Sigmoid colon (tissue), 7 donors: ENCODE measurements around the gene PTPN21. TPM values are rescaled to one million over a fixed set of nuclear protein-coding genes. Genes with fewer than 3 reads are reported as not detected.

Experiments used
- DNase-seq: peaks from one replicate; pipeline ENCODE4 v3.0.0-alpha.2; 2019
- H3K27ac ChIP-seq, 4 donors: fragments of 200-600 bp; sonication (generic); one replicate each; pipeline ENCODE4 v1.5.1; 2016 to 2019; ENCODE audit warnings: mild to moderate bottlenecking in 1 of 4
- H3K27me3 ChIP-seq, 3 donors: fragments of 200-600 bp; sonication (generic); one replicate each; pipeline ENCODE4 v1.5.1; 2019; ENCODE audit warnings: mild to moderate bottlenecking in 1 of 3
- H3K36me3 ChIP-seq, 4 donors: fragments of 200-600 bp; sonication (generic); one replicate each; pipeline ENCODE4 v1.5.1; 2016 to 2019
- H3K4me1 ChIP-seq, 4 donors: fragments of 200-600 bp; sonication (generic); one replicate each; pipeline ENCODE4 v1.5.1; 2017 to 2019
- H3K4me3 ChIP-seq, 4 donors: fragments of 200-600 bp; sonication (generic); one replicate each; pipeline ENCODE4 v1.5.1; 2017 to 2019; ENCODE audit warnings: mild to moderate bottlenecking in 2 of 4, moderate library complexity in 1 of 4
- H3K9me3 ChIP-seq, 4 donors: fragments of 200-600 bp in 3 of 4; sonication (generic) in 3 of 4; one replicate each; pipeline versions ENCODE4 v1.5.1 to v1.6.1; 2013 to 2019
- EP300 ChIP-seq, 4 donors: sonication (generic); formaldehyde crosslinking; IDR thresholded peaks; one replicate each; pipeline ENCODE4 v1.6.1; 2017; ENCODE audit warnings: antibody characterized with exemption in 4 of 4
- POLR2A ChIP-seq, 2 donors: fragments of 450-650 bp; IDR thresholded peaks; one replicate each; pipeline ENCODE4 v1.6.1; 2016; ENCODE audit warnings: antibody characterized with exemption in 2 of 2, mild to moderate bottlenecking in 2 of 2, moderate library complexity in 2 of 2
- POLR2AphosphoS5 ChIP-seq, 4 donors: sonication (generic); formaldehyde crosslinking; IDR thresholded peaks; one replicate each; pipeline ENCODE4 v1.6.1; 2017; ENCODE audit warnings: antibody characterized with exemption in 4 of 4
- WGBS, 2 donors: extraction: QIAGEN DNeasy Blood & Tissue Kit; methylation state at CpG; one replicate each; pipeline ENCODE4 v1.1.7; 2013; 5-methylcytosine and 5-hydroxymethylcytosine counted together
- intact Hi-C: fragments of 100-400 bp; cut with DNase I; formaldehyde crosslinking; loops from one replicate; pipeline ENCODE4 v1.15.1; 2023
- polyA plus RNA-seq, 3 donors: library from polyadenylated mRNA; stranded (reverse); fragments of 200-250 nt; gene quantifications; one replicate each; pipeline ENCODE4 v1.2.3, GENCODE V29; 2013
- total RNA-seq, 4 donors: library from RNA; depleted of rRNA; stranded (reverse); fragments of >200 nt; gene quantifications; one replicate each; pipeline ENCODE4 v1.1.0, GENCODE V29; 2016
- TF ChIP-seq, protein P1 (sequence below), 4 experiments: fragments of 450-650 bp in 3 of 4; fragments of 200-600 bp in 1 of 4; IDR thresholded peaks; one replicate each; pipeline ENCODE4 v1.5.1; 2016 to 2019; ENCODE audit warnings: antibody characterized with exemption in 4 of 4, mild to moderate bottlenecking in 3 of 4, moderate library complexity in 2 of 4
- donor health status: healthy with polysubstance abuse.
- donor health status: Bipolar disorder and iron deficiency.
- donor health status: healthy.

The PTPN21 gene
- total and polyA plus RNA-seq, 7 donors: 7.3 to 29.1 (median 13.7) TPM

DNA sequence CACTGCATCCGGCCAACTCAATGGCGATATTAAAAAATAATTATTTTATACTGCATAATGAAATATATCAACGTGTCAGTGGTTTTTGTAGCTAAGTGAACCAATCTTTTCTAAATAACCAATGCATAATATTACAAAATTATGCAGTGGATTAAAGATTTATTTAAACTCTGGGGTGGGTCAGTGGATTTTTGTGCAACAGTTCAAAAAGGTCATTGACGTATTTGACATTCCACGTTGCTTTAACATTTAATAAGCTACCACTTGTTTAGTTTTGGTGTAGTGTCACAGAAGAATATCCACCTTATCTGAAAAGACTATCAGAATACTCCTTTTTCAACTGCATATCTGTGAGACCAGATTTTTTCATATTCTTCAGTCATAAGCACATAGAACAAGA lies 10.6 kb upstream of the PTPN21 start:
- no peak for TF ChIP-seq POLR2AphosphoS5 (IDR thresholded peaks at IDR 0.05)
- TF ChIP-seq POLR2A (IDR thresholded peaks at IDR 0.05): no peak
- no peak for TF ChIP-seq EP300 (IDR thresholded peaks at IDR 0.05)
- TF ChIP-seq, protein P1, sequence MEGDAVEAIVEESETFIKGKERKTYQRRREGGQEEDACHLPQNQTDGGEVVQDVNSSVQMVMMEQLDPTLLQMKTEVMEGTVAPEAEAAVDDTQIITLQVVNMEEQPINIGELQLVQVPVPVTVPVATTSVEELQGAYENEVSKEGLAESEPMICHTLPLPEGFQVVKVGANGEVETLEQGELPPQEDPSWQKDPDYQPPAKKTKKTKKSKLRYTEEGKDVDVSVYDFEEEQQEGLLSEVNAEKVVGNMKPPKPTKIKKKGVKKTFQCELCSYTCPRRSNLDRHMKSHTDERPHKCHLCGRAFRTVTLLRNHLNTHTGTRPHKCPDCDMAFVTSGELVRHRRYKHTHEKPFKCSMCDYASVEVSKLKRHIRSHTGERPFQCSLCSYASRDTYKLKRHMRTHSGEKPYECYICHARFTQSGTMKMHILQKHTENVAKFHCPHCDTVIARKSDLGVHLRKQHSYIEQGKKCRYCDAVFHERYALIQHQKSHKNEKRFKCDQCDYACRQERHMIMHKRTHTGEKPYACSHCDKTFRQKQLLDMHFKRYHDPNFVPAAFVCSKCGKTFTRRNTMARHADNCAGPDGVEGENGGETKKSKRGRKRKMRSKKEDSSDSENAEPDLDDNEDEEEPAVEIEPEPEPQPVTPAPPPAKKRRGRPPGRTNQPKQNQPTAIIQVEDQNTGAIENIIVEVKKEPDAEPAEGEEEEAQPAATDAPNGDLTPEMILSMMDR (IDR thresholded peaks at IDR 0.05): no peak
- Histone ChIP-seq H3K36me3 (peaks cover 11 to 35% (median 16%) of the 10 kb centered on the region in 4 donors), H3K27ac (no peak overlapping the region), H3K4me3 (no peak overlapping the region), H3K4me1 (peaks cover 0 to 32% (median 22%) of the 10 kb centered on the region in 4 donors), H3K9me3 (no peaks in the 10 kb centered on the region), H3K27me3 (no peaks in the 10 kb centered on the region)
- no peak for DNase-seq
- 89 to 92% methylated on average over 5 of the region's 5 CpGs for WGBS, 2 donors
- intact Hi-C loops: loop anchor here (10.0 kb wide), 1 partner anchor 1389 kb away; the partner anchor contains the start of genes EFCAB11 and TDP1

- intact Hi-C loops: loop anchor here (2.0 to 10.0 kb wide), 2 partner anchors 71 to 1391 kb away; partner anchors contain the start of genes EFCAB11 and TDP1
- peaks cover 6 to 20% (median 9%) of the 10 kb centered on the region in 4 donors for H3K36me3 ChIP-seq
- 8 to 36% methylated on average over 7 of the region's 7 CpGs for WGBS, 2 donors
Observed at GRCh38 chr14:88563845-88564244, 9.0 kb upstream of the PTPN21 start.

DNA sequence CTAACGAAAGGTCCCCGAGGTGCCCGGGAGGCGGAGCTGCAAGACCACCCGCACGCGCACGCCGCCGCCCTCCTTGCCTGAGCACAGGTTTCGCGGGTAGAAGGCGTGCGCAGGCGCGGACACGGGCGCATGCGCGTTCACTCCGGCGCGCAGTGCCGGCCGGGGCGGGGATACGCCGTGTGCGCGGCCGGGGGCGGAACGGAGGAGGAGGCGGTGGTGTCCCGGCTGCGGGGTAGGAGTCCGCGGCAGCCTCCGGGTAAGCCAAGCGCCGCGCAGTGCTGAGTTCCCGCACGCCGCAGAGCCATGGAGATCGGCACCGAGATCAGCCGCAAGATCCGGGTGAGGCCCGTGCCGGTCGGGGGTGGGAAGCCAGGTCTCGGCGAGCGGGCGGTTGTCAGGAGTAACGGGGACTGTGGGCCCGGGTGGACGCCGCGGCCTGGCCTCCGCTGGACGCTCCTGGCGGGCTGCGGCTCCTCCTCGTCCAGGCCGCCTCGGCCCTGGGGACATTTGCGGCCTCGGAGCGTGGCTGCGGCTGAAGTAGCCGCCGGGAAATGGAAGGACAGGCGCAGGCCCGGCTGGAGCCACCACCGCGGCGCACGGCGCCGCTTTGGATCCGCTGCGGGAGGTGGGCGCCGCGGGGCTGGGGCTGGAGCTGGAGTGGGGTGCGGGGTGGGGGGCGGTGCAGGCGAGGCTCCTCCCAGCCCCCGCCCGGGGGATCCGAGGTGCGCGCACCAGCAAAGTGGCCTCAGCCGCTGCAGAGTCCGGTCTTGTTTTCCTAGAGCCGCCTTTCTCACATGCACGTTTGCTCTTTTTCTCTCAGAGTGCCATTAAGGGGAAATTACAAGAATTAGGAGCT lies 8.3 kb upstream of the PTPN21 start, which contains the start of gene ZC3H14:
Gene ZC3H14 (plus strand): TSS at position 207 of the 856 bp plus-strand sequence. CDS start 97 bp downstream, at position 304.
- intact Hi-C loops: loop anchor here (2.0 to 10.0 kb wide), 2 partner anchors 70 to 1392 kb away; partner anchors contain the start of genes EFCAB11 and TDP1
- 0 to 1% methylated on average over 99 of the region's 99 CpGs for WGBS, 2 donors
- Histone ChIP-seq H3K4me1 (peaks cover 0 to 32% (median 22%) of the 10 kb centered on the region in 4 donors), H3K27me3 (no peaks in the 10 kb centered on the region), H3K4me3 (peak within 1 kb of the TSS; percentile 81 to 94 (median 85)), H3K36me3 (peaks cover 0 to 12% (median 1%) of the 10 kb centered on the region in 4 donors), H3K9me3 (no peaks in the 10 kb centered on the region), H3K27ac (peak within 1 kb of the TSS; percentile 86 to 97 (median 95))
- TF ChIP-seq POLR2A (IDR thresholded peaks at IDR 0.05) (peak; percentile 71 to 76), EP300 (IDR thresholded peaks at IDR 0.05) (no peak), POLR2AphosphoS5 (IDR thresholded peaks at IDR 0.05) (peak; percentile 80 to 95 (median 88))
- TF ChIP-seq, protein P1 (IDR thresholded peaks at IDR 0.05): no peak
- peak; percentile 90 for DNase-seq

More at GRCh38 chr14:88563845-88564244, 9.0 kb upstream of the PTPN21 start:
- no peak for DNase-seq
- no peaks in the 10 kb centered on the region for H3K9me3 ChIP-seq
- peak overlapping the region; percentile 86 to 97 (median 95) for H3K27ac ChIP-seq
- peaks cover 0 to 32% (median 22%) of the 10 kb centered on the region in 4 donors for H3K4me1 ChIP-seq
- TF ChIP-seq POLR2A (IDR thresholded peaks at IDR 0.05) (no peak), EP300 (IDR thresholded peaks at IDR 0.05) (no peak), POLR2AphosphoS5 (IDR thresholded peaks at IDR 0.05) (no peak)
- TF ChIP-seq, protein P1 (IDR thresholded peaks at IDR 0.05): no peak
- H3K4me3 ChIP-seq: peak overlapping the region; percentile 81 to 94 (median 85)
- H3K27me3 ChIP-seq: no peaks in the 10 kb centered on the region

DNA sequence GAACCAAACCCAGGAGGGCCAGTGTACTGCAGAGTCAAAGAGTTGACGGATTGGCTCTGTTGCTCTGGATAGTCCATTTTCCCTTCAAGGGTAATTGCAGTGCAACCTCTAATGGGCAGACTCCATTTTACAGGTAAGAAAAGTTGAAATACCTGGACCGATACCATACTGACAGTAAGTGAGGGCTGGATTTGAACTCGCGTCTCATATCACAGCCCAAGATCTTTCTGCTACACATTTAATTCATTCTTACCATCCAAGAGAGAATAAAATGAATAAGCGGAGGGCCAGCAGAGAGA lies 7.7 kb upstream of the PTPN21 start:
- 20 to 29% methylated on average over 5 of the region's 5 CpGs for WGBS, 2 donors
- Histone ChIP-seq H3K9me3 (no peaks in the 10 kb centered on the region), H3K4me3 (peak overlapping the region; percentile 81 to 94 (median 85)), H3K36me3 (peaks cover 0 to 6% (median 0%) of the 10 kb centered on the region in 4 donors), H3K27me3 (no peaks in the 10 kb centered on the region), H3K4me1 (peaks cover 0 to 32% (median 22%) of the 10 kb centered on the region in 4 donors), H3K27ac (peak overlapping the region; percentile 86 to 97 (median 95))
- intact Hi-C loops: loop anchor here (2.0 to 10.0 kb wide), 2 partner anchors 70 to 1392 kb away; partner anchors contain the start of genes EFCAB11 and TDP1
- no peak for DNase-seq
- TF ChIP-seq, protein P1 (IDR thresholded peaks at IDR 0.05): no peak
- TF ChIP-seq POLR2A (IDR thresholded peaks at IDR 0.05): no peak
- TF ChIP-seq POLR2AphosphoS5 (IDR thresholded peaks at IDR 0.05): no peak
- TF ChIP-seq EP300 (IDR thresholded peaks at IDR 0.05): no peak
